Subcutaneous abdominal adipose tissue (tissue), 5 donors: ENCODE data around the gene PLXND1.
"Not testable (repeated sequence)": the region's sequence is repeated elsewhere in the genome, so short reads cannot be mapped to it uniquely, and the experiment has no call there.

ENCODE experiments used
- H3K27ac ChIP-seq: one replicate; pipeline ENCODE4 v1.7.0; 2013; ENCODE audit warnings: low read depth, mild to moderate bottlenecking, inconsistent platforms, low read length, moderate library complexity
- H3K27me3 ChIP-seq, 5 donors: one replicate each; pipeline ENCODE4 v1.7.0; 2013; ENCODE audit warnings: low read length in 5 of 5, inconsistent platforms in 1 of 5; ENCODE audit not compliant: control insufficient read depth in 5 of 5, insufficient read depth in 4 of 5
- H3K36me3 ChIP-seq, 5 donors: one replicate each; pipeline ENCODE4 v1.7.0; 2013; ENCODE audit warnings: low read length in 5 of 5; ENCODE audit not compliant: control insufficient read depth in 5 of 5, insufficient read depth in 5 of 5
- H3K4me1 ChIP-seq, 5 donors: one replicate each; pipeline ENCODE4 v1.7.0; 2013; ENCODE audit warnings: low read length in 5 of 5, mild to moderate bottlenecking in 3 of 5, moderate library complexity in 1 of 5; ENCODE audit not compliant: control insufficient read depth in 5 of 5, insufficient read depth in 5 of 5
- H3K4me3 ChIP-seq, 5 donors: one replicate each; pipeline ENCODE4 v1.7.0; 2013; ENCODE audit warnings: low read length in 5 of 5, low read depth in 1 of 5
- H3K9ac ChIP-seq, 5 donors: one replicate each; pipeline ENCODE4 v1.7.0; 2013; ENCODE audit warnings: low read length in 5 of 5, mild to moderate bottlenecking in 4 of 5, moderate library complexity in 3 of 5
- H3K9me3 ChIP-seq, 5 donors: one replicate each; pipeline ENCODE4 v1.7.0; 2013; ENCODE audit warnings: low read length in 5 of 5; ENCODE audit not compliant: control insufficient read depth in 5 of 5
- donor health status: healthy.
- donor health status: healthy.
- donor health status: healthy.
- donor health status: healthy.
- donor health status: healthy.

Gene PLXND1

DNA sequence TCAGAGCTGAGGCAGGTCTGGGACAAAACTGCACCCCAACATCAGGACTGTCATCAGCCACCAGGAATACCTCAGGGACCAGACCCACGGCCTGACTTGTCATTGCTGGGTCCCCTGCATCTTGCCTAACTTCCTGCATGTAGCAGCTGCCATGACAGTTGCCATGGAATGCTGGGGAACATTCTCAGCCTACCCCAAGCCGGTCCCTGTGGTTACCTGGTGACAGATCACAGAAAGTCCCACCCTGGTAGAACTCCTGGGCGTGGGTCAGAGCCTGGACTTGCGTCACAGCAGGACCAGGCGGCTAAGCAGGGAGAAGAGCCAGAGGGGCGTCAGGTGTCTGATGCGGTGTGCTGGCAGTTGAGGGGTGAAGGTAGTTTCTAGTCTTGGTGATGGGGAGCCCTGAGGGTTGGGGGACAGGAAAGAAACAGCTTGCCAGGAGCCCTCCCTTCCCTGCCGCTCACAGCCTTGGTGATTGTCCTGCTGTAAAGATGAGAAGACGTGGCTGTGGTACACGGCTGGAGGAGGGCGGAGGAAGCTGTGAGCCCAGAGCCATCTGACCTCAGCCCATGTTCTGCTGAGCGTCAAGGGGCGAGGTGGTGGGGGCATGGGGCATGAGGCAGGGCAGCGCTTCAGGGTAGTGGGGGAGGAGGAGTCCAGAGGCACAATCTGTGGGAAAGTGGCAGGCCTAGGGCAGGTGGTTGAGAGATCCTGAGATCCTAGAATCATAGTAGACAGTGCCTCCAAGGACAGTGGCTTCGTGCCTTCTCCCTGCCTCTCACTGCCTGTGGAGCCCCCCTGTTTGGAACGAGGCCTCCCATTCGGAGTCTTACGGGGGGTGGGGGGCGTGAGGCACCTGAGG lies 58.1 kb downstream of the PLXND1 start:
- Histone ChIP-seq H3K36me3 (no peaks in the 10 kb centered on the region), H3K4me3 (no peak overlapping the region), H3K9ac (no peak overlapping the region), H3K9me3 (no peaks in the 10 kb centered on the region), H3K4me1 (peaks cover 0 to 14% (median 10%) of the 10 kb centered on the region in 5 donors), H3K27me3 (no peaks in the 10 kb centered on the region), H3K27ac (no peak overlapping the region)

DNA sequence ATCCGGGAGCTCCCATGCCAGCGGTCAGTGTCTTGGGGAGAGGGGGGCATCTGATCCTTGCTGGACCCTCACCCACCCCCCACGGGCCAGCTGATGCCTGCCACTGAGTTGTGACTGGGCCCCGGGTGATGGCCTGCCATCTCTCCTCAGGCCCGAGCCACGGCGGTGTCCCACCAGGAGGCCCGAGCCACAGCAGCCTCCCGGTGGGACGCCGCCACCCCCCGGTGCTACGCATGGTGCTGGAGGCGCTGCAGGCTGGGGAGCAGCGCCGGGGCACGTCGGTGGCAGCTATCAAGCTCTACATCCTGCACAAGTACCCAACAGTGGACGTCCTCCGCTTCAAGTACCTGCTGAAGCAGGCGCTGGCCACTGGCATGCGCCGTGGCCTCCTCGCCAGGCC lies 59.2 kb downstream of the PLXND1 start:
- no peak overlapping the region for H3K27ac ChIP-seq
- no peaks in the 10 kb centered on the region for H3K27me3 ChIP-seq
- H3K9ac ChIP-seq = no peak overlapping the region

DNA sequence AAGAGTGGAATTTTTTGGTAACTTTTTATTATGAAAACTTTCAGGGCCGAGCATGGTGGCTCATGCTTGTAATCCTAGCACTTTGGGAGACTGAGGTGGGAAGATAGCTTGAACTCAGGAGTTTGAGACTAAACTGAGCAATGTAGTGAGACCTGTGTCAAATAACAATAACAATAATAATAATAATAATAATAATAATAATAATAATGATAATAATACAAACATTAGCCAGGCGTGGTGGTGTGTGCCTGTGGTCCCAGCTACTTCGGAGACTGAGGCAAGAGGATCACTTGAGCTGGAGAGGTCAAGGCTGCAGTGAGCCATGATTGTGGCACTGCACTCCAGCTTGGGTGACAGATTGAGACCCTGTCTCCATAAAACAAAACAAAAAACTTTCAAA lies 60.5 kb downstream of the PLXND1 start:
- H3K4me1 ChIP-seq, H3K36me3 ChIP-seq, H3K27ac ChIP-seq, H3K4me3 ChIP-seq, H3K27me3 ChIP-seq, H3K9ac ChIP-seq, H3K9me3 ChIP-seq: not testable (repeated sequence)

More for the DNA sequence above, 59.2 kb downstream of the PLXND1 start:
- Histone ChIP-seq H3K4me1 (peaks cover 0 to 3% (median under 1%) of the 10 kb centered on the region in 5 donors), H3K36me3 (no peaks in the 10 kb centered on the region), H3K4me3 (no peak overlapping the region), H3K9me3 (no peaks in the 10 kb centered on the region)

DNA sequence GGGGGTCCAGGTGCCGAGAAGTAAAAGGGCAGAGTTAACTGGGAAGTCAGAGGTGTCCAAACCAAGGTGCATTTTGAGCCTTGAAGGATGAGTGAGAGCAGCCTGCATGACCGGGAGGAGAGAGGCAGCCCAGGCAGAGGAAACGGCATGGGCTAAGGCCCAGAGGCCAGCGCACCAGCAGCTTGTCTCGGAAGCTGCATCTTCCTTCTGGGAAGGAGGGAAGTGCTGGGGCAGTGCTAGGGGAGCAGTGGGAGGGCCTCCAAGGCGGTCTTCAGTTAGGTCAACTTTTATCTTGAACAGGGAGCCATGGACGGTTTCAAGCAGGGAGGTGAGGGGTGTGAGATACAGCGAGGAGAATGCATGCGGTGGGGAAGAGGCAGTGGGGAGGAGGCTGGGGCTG lies 62.5 kb downstream of the PLXND1 start:
- Histone ChIP-seq H3K9me3 (no peaks in the 10 kb centered on the region), H3K36me3 (no peaks in the 10 kb centered on the region), H3K4me1 (peaks cover 2 to 9% (median 6%) of the 10 kb centered on the region in 5 donors), H3K9ac (no peak overlapping the region), H3K4me3 (no peak overlapping the region), H3K27me3 (no peaks in the 10 kb centered on the region), H3K27ac (no peak overlapping the region)

DNA sequence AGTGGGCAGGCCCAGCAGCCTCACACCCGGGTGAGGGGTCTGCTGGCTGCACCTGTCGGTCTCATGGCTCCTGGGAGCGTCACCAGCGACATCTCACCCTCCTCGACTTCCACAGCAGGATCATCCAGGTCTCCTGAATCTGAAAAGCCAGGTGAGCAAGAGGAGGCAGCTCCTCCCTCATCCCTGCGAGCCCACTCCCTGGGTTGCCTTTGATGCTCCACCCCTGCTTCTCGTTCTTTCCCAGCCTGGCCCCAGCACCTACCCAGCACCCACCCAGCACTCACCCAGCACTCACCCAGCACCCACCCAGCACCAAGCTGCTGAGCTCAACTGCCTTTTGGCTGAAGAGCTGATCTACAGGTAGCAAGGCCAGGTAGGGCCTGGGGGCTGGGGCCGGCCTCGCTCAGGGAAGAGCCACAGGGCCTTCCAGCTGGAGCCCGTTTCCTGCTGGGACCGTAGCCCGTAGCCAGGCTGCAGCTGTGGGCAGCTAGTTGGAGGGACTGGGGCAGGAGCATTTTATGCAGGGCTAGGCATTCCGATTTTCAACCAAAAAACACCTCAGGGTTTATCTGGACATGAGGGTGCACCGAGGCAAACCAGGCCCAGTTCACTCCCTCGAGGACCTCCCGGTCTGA lies 63.2 kb downstream of the PLXND1 start, which contains the start of gene H1-8:
Gene H1-8, plus strand, starts transcription at position 20 of the 635 bp plus-strand sequence. Its CDS starts 44 bp downstream, at position 64.
- no peaks in the 10 kb centered on the region for H3K9me3 ChIP-seq

DNA sequence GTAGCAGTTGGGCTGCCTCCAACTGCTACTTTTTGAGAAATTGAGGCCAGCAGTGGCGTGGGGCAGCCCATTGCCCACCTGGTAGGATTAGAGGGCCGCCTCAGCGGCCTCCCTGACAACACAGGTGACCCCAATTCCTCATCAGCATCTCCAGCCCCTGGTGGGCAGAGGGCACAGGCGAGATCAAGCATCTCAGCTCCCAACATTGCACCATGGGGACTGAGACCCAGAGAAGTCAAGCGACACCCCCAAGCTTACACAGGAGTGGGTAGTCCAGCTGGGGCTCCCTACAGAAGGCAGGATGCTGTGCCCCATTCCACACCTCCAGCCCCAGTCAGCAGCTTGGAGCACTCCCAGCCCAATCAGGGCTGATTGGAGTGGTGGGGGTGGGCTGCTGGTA lies 63.7 kb downstream of the PLXND1 start:
- Histone ChIP-seq H3K9me3 (no peaks in the 10 kb centered on the region), H3K4me1 (peaks cover 2 to 12% (median 9%) of the 10 kb centered on the region in 5 donors), H3K27ac (no peak overlapping the region), H3K4me3 (no peak overlapping the region), H3K9ac (no peak overlapping the region), H3K27me3 (no peaks in the 10 kb centered on the region), H3K36me3 (no peaks in the 10 kb centered on the region)

More for the DNA sequence above, 63.2 kb downstream of the PLXND1 start, which contains the start of gene H1-8:
- H3K4me1 ChIP-seq = peaks cover 2 to 12% (median 9%) of the 10 kb centered on the region in 5 donors
- no peak within 1 kb of the TSS for H3K27ac ChIP-seq
- no peak within 1 kb of the TSS for H3K9ac ChIP-seq
- H3K27me3 ChIP-seq = no peaks in the 10 kb centered on the region
- no peaks in the 10 kb centered on the region for H3K36me3 ChIP-seq
- H3K4me3 ChIP-seq = no peak within 1 kb of the TSS

DNA sequence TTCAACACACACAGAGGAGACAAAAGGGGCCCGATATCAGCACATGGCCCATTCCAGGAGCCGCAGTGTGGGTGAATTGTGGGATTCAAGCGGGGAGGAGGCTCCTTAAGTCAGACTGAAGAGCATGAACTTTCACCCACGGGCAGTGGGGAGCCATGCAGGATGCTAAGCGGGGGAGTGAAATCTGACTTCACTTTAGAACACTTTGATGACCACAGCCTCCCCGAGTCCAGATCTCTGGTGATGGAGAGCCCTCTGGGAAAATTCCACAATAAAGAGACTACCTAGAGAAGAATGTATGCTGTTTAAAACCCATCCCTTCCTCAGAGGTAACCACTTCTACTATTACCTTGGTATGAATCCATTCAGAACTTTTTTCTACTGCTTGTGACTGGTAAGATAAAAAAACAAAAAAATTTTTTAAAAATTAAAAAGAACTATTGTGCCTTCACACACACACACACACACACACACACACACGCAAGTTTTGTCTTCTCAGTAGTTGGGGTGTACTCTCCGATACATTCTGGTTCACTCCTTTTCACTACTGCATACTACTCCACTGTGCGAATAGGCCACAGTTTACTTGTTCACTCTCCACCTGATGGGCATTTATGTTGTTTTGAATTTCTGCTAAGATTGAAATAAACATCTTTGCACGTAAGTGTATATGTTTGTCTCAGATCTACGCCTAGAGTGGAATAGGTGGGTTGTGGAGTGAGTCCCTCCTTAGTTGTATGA lies 65.5 kb downstream of the PLXND1 start:
- Histone ChIP-seq H3K27me3 (no peaks in the 10 kb centered on the region), H3K27ac (no peak overlapping the region), H3K36me3 (no peaks in the 10 kb centered on the region), H3K4me1 (peaks cover 2 to 12% (median 9%) of the 10 kb centered on the region in 5 donors), H3K4me3 (no peak overlapping the region), H3K9me3 (no peaks in the 10 kb centered on the region), H3K9ac (no peak overlapping the region)

DNA sequence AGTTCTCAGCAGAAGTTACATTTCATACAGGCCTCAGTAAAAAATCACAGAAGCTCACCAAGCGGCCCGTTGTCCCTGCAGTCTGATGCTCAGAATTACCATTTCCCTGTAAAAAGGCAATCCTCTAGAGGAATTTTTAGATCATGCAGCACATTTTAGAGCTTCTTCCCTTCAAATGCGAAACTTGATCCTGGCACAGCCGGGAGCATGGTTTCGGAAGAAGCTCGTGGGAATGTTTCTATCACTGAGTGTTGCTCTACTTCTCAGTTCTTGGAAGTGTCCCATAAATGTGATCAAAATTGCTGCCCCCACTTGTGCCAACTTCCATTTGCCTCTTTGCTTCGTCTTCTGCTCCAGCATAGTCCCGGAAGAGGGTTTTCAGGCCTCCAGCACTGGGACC lies 67.3 kb downstream of the PLXND1 start:
- no peaks in the 10 kb centered on the region for H3K36me3 ChIP-seq
- H3K4me3 ChIP-seq = no peak overlapping the region
- H3K27ac ChIP-seq = peak overlapping the region; percentile 30
- no peaks in the 10 kb centered on the region for H3K27me3 ChIP-seq
- no peaks in the 10 kb centered on the region for H3K9me3 ChIP-seq
- peaks cover 2 to 15% (median 9%) of the 10 kb centered on the region in 5 donors for H3K4me1 ChIP-seq
- H3K9ac ChIP-seq = peak overlapping the region in 1 of 5 donors; percentile 49

DNA sequence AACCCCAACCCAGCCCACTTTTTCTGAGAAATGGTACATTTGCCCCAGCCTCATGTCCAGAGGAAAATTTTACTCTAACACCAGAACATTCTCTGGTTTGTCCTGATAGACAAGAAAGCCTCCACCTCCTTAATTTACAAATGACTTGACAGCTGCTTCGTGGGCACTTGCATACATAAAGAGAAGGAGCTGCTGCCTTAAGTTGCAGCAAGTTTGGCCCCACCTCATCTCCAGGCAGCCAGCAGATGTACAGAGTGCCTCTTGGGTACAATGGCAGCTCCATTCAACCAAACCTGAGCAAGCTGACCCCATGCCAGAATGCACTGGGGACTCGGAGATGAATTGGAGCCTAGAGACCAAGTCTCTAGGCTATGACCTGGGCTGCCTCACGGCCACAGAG lies 69.7 kb downstream of the PLXND1 start:
- no peak overlapping the region for H3K27ac ChIP-seq
- no peaks in the 10 kb centered on the region for H3K36me3 ChIP-seq
- H3K27me3 ChIP-seq = no peaks in the 10 kb centered on the region
- H3K4me1 ChIP-seq = peaks cover 2 to 15% (median 9%) of the 10 kb centered on the region in 5 donors
- no peak overlapping the region for H3K9ac ChIP-seq
- no peak overlapping the region for H3K4me3 ChIP-seq
- H3K9me3 ChIP-seq = no peaks in the 10 kb centered on the region

DNA sequence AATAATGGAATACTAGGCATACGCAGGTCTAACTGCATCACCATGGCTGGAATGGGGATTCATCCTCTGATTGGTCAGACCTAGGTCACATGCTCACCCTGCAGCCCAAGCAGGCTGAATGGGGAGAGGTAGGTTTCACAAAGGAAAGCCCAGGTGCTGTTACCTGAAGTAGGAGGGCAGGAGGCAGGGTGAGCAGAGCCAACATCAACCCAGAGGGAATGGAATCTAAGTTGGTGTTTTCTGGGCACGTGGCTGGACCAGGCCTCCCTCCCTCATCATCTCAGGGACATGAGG lies 70.2 kb downstream of the PLXND1 start:
- Histone ChIP-seq H3K27me3 (no peaks in the 10 kb centered on the region), H3K9ac (no peak overlapping the region), H3K9me3 (no peaks in the 10 kb centered on the region), H3K27ac (no peak overlapping the region), H3K4me3 (no peak overlapping the region), H3K36me3 (no peaks in the 10 kb centered on the region), H3K4me1 (peaks cover 2 to 15% (median 9%) of the 10 kb centered on the region in 5 donors)
